Stimulated activated CD4-positive, alpha-beta T cell treated with anti-CD3 and anti-CD28 coated beads, Interleukin-2, amount 100 ng/mL, for 4 hours (primary cell): ENCODE results near the gene PLEKHA7.

ENCODE experiments used
- DNase-seq: peaks from one replicate; pipeline ENCODE4 v3.0.0-alpha.2; 2020; ENCODE audit warnings: low read depth

Gene PLEKHA7

DNA sequence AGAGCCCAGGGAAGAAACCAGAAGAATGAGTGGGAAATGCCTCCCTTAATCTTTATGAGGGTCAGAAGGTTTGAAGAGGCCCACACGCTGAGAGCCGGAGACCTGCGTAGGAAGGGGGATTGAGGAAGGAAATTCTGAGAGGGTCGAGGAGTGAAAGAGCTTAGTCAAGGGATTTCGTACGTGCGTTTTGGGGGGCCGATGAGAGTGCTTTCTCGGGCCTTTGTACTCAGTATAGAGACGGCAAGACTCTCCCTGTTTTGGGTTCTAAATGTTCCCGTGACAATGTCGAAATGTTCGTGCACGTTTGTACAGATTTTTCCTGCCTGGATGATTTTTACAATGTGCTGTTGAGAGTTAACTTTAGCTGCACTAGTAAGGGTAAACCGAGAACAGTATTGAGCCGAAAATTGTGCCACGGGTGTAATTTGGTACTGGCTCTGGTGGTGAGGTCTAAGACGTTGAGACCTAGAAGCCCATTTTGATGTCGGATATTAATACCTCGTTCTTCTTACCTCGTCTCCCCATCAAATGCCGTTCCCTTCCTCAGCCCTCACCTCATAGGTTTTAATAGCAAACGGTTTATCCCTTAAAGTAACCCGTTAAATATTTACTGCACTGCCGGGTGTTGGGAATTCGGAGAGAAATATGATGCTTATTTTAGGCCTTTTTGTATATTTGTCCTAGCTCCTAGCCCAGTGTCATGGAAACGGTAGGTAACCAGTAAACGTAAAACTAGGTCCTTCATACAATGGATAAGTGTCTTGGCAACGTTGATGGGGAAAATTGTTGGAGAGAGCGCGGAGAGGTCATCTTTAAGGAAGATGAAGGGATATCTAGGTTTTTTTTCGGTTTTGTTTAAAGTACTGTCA is 275.0 kb downstream of the PLEKHA7 start:
- peak; percentile 24 for DNase-seq

DNA sequence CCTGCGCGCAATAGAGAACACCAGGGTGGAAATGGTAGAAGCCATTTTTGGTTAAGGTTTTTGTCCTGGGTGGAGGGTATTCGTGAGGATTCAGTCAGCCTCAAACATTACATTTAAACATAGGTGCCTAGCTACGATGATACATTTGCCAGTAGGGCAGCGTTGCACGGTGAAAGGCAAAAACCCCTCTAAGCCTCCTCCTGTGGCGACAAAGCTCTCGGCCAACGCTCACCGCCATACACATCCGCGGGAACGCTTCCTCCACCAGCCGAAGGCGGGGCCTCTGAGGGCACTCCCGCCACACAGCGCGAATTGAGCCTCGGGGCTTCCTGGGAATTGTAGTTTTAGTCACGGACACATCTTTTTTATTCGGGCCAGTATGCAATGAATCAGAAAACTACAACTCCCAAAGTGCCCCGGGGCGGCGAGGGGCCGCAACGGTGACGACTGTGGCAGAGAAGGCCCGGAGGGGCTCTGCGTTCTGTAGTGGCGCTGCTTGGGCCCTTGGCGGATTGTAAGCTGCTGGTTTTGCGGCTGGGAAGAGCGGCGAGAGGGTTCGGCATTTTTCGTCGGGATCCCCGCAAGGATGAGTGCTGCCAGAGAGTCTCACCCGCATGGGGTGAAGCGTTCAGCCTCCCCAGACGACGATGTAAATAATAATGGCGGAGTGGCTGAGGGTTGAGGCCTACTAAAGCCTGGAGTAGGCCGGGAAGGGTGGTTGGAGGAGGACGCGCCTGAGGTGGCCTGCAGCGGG is 275.8 kb downstream of the PLEKHA7 start, which contains the start of gene C11orf58:
Gene C11orf58, plus strand, starts transcription at position 455 of the 754 bp plus-strand sequence. Its CDS starts 132 bp downstream, at position 587.
- DNase-seq, result peak; percentile 88

DNA sequence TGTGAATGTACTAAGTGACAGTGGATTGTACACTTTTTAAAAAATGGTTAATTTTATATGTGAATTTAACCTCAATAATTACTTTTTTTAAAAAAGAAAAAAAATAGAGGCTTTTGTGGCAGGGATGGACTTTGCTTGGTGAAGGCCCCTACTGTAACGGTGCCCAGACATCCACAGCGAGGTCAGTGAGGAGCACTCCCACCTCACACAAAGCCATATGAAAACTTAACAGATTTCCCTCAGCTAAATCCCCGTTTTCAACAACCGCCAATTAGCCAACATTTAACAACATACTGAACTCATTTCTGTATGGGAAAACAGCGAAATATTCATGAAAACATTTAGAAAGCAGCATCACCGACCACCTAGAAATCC is 276.4 kb downstream of the PLEKHA7 start:
- DNase-seq, result no peak
